ENCODE data around the gene PRSS12.

- TF ChIP-seq, protein P1, sequence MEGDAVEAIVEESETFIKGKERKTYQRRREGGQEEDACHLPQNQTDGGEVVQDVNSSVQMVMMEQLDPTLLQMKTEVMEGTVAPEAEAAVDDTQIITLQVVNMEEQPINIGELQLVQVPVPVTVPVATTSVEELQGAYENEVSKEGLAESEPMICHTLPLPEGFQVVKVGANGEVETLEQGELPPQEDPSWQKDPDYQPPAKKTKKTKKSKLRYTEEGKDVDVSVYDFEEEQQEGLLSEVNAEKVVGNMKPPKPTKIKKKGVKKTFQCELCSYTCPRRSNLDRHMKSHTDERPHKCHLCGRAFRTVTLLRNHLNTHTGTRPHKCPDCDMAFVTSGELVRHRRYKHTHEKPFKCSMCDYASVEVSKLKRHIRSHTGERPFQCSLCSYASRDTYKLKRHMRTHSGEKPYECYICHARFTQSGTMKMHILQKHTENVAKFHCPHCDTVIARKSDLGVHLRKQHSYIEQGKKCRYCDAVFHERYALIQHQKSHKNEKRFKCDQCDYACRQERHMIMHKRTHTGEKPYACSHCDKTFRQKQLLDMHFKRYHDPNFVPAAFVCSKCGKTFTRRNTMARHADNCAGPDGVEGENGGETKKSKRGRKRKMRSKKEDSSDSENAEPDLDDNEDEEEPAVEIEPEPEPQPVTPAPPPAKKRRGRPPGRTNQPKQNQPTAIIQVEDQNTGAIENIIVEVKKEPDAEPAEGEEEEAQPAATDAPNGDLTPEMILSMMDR (IDR thresholded peaks at IDR 0.05): no peak
- TF ChIP-seq, protein P2, sequence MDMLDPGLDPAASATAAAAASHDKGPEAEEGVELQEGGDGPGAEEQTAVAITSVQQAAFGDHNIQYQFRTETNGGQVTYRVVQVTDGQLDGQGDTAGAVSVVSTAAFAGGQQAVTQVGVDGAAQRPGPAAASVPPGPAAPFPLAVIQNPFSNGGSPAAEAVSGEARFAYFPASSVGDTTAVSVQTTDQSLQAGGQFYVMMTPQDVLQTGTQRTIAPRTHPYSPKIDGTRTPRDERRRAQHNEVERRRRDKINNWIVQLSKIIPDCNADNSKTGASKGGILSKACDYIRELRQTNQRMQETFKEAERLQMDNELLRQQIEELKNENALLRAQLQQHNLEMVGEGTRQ (CRISPR knock-in tag; IDR thresholded peaks at IDR 0.05): no peak
- TF ChIP-seq SOX15 (CRISPR knock-in tag; IDR thresholded peaks at IDR 0.05): no peak
These were observed 14.8 kb downstream of the PRSS12 start for GRCh38 chr4:118337954-118338353.

Measured in WTC11 (cell line).